Small intestine (tissue), 7 donors: ENCODE data around the gene SH3BP5. TPM values are rescaled to one million over a fixed set of nuclear protein-coding genes. Genes with fewer than 3 reads are reported as not detected.

Source experiments
- DNase-seq, 2 donors: peaks; one replicate each; pipeline versions ENCODE4 v3.0.0 to v3.0.0-alpha.2; 2013
- FAIRE-seq: peaks from 2 replicates; lab custom pipeline; 2012; peaks lifted over from hg19 to GRCh38; lab: Jason Lieb, UNC
- H3K27ac ChIP-seq, 3 donors: one replicate each; pipeline ENCODE4 v1.5.1; 2013; ENCODE audit warnings: low read length in 2 of 3, mild to moderate bottlenecking in 2 of 3, control low read depth in 1 of 3, inconsistent platforms in 1 of 3, low read depth in 1 of 3, moderate library complexity in 1 of 3
- H3K27me3 ChIP-seq, 3 donors: one replicate each; pipeline ENCODE4 v1.6.1; 2013; ENCODE audit warnings: low read length in 3 of 3, inconsistent platforms in 1 of 3; ENCODE audit not compliant: control insufficient read depth in 3 of 3, insufficient read depth in 3 of 3
- H3K36me3 ChIP-seq, 3 donors: one replicate each; pipeline ENCODE4 v1.6.1; 2013; ENCODE audit warnings: low read length in 3 of 3, inconsistent platforms in 1 of 3, low read depth in 1 of 3, mild to moderate bottlenecking in 1 of 3, moderate library complexity in 1 of 3; ENCODE audit not compliant: control insufficient read depth in 3 of 3, insufficient read depth in 2 of 3
- H3K4me1 ChIP-seq, 3 donors: one replicate each; pipeline ENCODE4 v1.6.1; 2013; ENCODE audit warnings: low read length in 2 of 3, inconsistent platforms in 1 of 3, low read depth in 1 of 3, mild to moderate bottlenecking in 1 of 3, moderate library complexity in 1 of 3; ENCODE audit not compliant: control insufficient read depth in 3 of 3, insufficient read depth in 2 of 3
- H3K4me3 ChIP-seq, 3 donors: one replicate each; pipeline ENCODE4 v1.5.1; 2013; ENCODE audit warnings: low read length in 3 of 3, control low read depth in 1 of 3, inconsistent platforms in 1 of 3, low read depth in 1 of 3, mild to moderate bottlenecking in 1 of 3, moderate library complexity in 1 of 3
- H3K9me3 ChIP-seq, 2 donors: one replicate each; pipeline ENCODE4 v1.6.1; 2013; ENCODE audit warnings: low read depth in 1 of 2, low read length in 1 of 2; ENCODE audit not compliant: control insufficient read depth in 2 of 2, insufficient read depth in 1 of 2
- WGBS, 3 donors: extraction: QIAGEN DNeasy Blood & Tissue Kit; methylation state at CpG; one replicate each; pipeline ENCODE4 v1.1.7; 2013; 5-methylcytosine and 5-hydroxymethylcytosine counted together
- polyA plus RNA-seq, 4 donors: library from polyadenylated mRNA; stranded (reverse) in 3 of 4; unstranded in 1 of 4; fragments of 200-250 nt in 3 of 4; fragments of 120-200 nt in 1 of 4; gene quantifications; one replicate each; pipeline versions ENCODE4 v1.2.1 to v1.2.3, GENCODE V29; 2013
- donor health status: healthy with polysubstance abuse.
- donor health status: control.
- donor health status: control.
- donor health status: Bipolar disorder and iron deficiency.
- donor health status: healthy.

Gene SH3BP5
- polyA plus RNA-seq, 4 donors: 4.9 to 24.0 (median 10.1) TPM

DNA sequence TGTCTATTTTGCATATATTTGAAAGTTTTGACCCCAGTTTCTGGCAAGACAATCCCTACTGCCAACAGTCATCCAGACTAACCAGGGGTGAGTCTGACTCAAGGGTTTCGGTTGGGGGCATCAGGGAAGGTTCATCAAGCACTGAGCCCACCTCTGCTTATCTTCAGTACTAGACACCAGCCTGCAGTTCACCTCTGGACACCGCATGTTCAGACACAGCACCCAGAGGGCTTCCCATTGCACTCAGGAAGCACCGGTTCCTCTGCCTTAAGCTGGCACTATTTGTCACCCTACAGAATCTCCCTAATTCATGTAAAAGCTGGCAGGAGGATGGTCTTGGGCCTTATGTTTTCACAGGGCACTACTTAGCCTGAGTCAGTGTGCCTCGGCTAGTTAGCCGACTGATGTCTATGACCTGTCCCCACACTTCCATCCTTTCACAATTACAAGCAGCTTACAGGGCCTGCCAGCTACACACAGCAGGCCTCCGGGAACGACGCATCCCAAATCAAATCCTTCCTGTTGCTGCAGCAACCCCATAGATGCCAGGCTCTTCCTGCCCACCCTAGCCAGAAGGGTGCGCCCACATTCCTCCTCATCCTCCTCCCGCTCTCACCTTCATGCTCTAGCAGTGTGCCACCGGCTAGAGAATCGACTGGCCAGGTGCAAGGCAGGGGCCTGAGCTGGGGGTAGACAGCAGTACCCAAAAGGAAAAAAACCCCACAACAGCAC lies 52.5 kb downstream of the SH3BP5 start:
- H3K4me1 ChIP-seq: no peaks in the 10 kb centered on the region
- no peaks in the 10 kb centered on the region for H3K27me3 ChIP-seq
- no peak for DNase-seq
- H3K27ac ChIP-seq: no peak overlapping the region
- H3K9me3 ChIP-seq: no peaks in the 10 kb centered on the region
- 88 to 94% (median 89%) methylated on average over 12 of the region's 12 CpGs for WGBS, 3 donors
- H3K4me3 ChIP-seq: no peak overlapping the region
- H3K36me3 ChIP-seq: no peaks in the 10 kb centered on the region
- no peak for FAIRE-seq

DNA sequence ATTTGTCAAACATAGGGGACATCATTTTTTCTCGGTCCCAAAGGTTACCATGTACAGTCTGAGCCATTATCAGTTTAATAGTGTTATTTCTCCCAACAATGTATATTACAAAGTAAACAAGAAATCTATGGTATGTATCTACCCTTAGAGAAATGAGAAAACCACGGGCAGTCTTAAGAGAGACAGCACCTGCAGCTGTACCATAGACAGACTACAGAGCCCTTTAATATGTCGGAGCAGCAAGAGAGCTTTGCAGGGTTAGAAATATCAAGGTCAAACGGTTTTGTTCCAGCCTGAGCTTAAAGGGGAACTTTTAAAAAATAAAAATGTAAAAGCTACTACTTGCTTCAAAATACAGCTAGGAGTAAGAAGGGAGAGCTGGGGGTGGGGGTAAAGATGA lies 53.2 kb downstream of the SH3BP5 start:
- Histone ChIP-seq H3K4me3 (no peak overlapping the region), H3K36me3 (no peaks in the 10 kb centered on the region), H3K9me3 (no peaks in the 10 kb centered on the region), H3K27me3 (no peaks in the 10 kb centered on the region), H3K4me1 (no peaks in the 10 kb centered on the region), H3K27ac (no peak overlapping the region)
- FAIRE-seq (no peak), DNase-seq (no peak)
- 70 to 81% (median 78%) methylated on average over 4 of the region's 4 CpGs for WGBS, 3 donors

- no peaks in the 10 kb centered on the region for H3K9me3 ChIP-seq
- DNase-seq (no peak), FAIRE-seq (no peak)
- H3K4me1 ChIP-seq: no peaks in the 10 kb centered on the region
- no peaks in the 10 kb centered on the region for H3K36me3 ChIP-seq
- 85 to 89% (median 88%) methylated on average over 12 to 13 of the region's 13 CpGs for WGBS, 3 donors
- H3K27me3 ChIP-seq: no peaks in the 10 kb centered on the region
- H3K27ac ChIP-seq: no peak overlapping the region
- no peak overlapping the region for H3K4me3 ChIP-seq
Measured at GRCh38 chr3:15277861-15278500, 54.4 kb downstream of the SH3BP5 start.

DNA sequence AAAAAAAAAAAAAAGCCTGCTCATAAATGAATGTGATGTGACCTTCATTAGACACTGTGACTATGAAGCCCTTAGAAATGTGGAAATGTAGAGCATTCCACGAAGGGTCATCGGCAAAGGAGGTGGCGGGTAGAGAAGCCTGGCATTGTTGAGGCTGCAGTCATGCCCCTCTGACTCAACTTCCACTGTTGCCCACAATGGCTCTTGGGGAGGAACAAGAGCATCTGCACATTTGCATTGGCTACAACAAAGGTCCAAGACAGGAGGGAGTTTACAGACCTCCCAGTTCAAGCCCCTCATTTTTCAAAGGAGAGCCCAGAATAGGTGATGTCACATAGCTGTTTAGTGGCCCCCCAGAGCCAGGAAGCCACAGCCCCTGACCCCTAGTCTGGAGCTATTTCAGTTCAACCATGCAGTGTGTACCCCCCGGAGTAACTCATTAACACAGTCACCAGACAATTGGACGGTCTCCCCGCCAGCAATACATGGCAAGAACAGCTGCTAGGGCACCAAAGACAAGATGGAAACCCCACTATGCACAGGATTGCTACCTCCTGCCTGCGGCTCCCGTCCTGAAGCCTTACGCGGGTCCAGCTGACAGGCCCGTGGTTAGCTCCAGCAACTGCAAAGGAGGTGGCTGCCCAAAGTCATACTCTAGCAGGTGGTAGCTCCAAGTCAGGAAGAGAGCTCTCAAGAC lies 56.2 kb downstream of the SH3BP5 start:
- H3K27me3 ChIP-seq: no peaks in the 10 kb centered on the region
- H3K9me3 ChIP-seq: no peaks in the 10 kb centered on the region
- H3K27ac ChIP-seq: no peak overlapping the region
- H3K4me3 ChIP-seq: no peak overlapping the region
- WGBS, 3 donors: 90 to 96% (median 92%) methylated on average over 11 of the region's 11 CpGs
- no peak for FAIRE-seq
- no peak for DNase-seq
- no peaks in the 10 kb centered on the region for H3K4me1 ChIP-seq
- H3K36me3 ChIP-seq: no peaks in the 10 kb centered on the region

- Histone ChIP-seq H3K27ac (no peak overlapping the region), H3K9me3 (no peaks in the 10 kb centered on the region), H3K4me3 (no peak overlapping the region), H3K27me3 (no peaks in the 10 kb centered on the region), H3K4me1 (peaks cover 0 to 3% (median 0%) of the 10 kb centered on the region in 3 donors), H3K36me3 (peaks cover 0 to 6% (median 0%) of the 10 kb centered on the region in 3 donors)
- FAIRE-seq (no peak), DNase-seq (no peak)
- WGBS, 3 donors: 86 to 93% (median 92%) methylated on average over 5 of the region's 5 CpGs
Measured at GRCh38 chr3:15273227-15273626, 59.2 kb downstream of the SH3BP5 start.

DNA sequence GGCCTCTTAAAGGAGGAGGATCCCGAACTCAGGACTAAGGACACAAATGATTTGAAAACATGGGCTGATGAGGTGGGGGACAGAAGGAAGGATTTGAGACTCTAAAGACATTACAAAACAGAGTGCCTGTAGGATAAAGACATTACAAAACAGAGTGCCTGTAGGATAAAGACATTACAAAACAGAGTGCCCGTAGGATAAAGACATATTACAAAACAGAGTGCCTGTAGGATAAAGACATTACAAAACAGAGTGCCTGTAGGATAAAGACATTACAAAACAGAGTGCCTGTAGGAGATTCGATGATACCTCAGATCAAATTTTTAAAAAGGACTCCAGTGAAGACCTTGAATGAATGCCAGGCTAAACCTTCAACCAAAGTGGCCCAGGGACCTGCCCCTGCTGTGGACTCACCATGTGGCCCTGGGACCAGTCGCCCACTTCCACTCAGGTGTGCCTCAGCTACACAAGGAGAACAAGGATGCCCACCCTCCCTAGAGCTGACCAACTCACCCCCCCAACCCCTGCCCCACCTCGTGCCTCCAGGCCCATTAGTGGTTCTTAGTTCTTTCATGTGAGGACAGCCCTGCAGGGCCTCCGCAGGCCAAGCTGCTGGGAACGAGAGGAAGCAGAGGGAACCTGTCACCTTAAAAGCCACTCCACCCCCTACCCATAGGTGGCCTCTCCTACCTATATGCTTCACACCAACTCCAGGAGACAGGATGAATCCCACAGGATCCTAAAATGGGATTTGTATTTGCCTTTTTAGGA lies 59.8 kb downstream of the SH3BP5 start:
- Histone ChIP-seq H3K9me3 (no peaks in the 10 kb centered on the region), H3K27me3 (no peaks in the 10 kb centered on the region), H3K36me3 (peaks cover 0 to 6% (median 0%) of the 10 kb centered on the region in 3 donors), H3K4me3 (no peak overlapping the region), H3K27ac (peak overlapping the region in 1 of 3 donors; percentile 43), H3K4me1 (peaks cover 0 to 4% (median 0%) of the 10 kb centered on the region in 3 donors)
- 81 to 85% (median 83%) methylated on average over 7 of the region's 7 CpGs for WGBS, 3 donors
- DNase-seq (no peak), FAIRE-seq (no peak)

- H3K4me1 ChIP-seq: peaks cover 0 to 4% (median 0%) of the 10 kb centered on the region in 3 donors
- H3K27me3 ChIP-seq: no peaks in the 10 kb centered on the region
- H3K9me3 ChIP-seq: no peaks in the 10 kb centered on the region
- no peak for FAIRE-seq
- 60 to 73% (median 65%) methylated on average over 14 of the region's 14 CpGs for WGBS, 3 donors
- no peak overlapping the region for H3K4me3 ChIP-seq
- H3K36me3 ChIP-seq: peaks cover 0 to 6% (median 0%) of the 10 kb centered on the region in 3 donors
- H3K27ac ChIP-seq: peak overlapping the region in 2 of 3 donors; percentile 8 to 43
- DNase-seq: no peak
Measured at GRCh38 chr3:15271785-15272381, 60.5 kb downstream of the SH3BP5 start.
